Gastroesophageal sphincter (tissue), 4 donors: ENCODE measurements around the gene C6orf141. TPM values are rescaled to one million over a fixed set of nuclear protein-coding genes. Genes with fewer than 3 reads are reported as not detected.

Experiments used
- ATAC-seq: fragments of 150-250 bp; one replicate; pipeline ENCODE4 v1.9.1; 2016; ENCODE audit warnings: mild to moderate bottlenecking, moderate library complexity
- H3K27ac ChIP-seq, 4 donors: fragments of 200-600 bp; sonication (generic) in 3 of 4; 1 replicate in 3 of 4; 2 replicates in 1 of 4; pipeline ENCODE4 v1.5.1; 2016 to 2019
- H3K27me3 ChIP-seq: fragments of 200-600 bp; sonication (generic); one replicate; pipeline ENCODE4 v1.5.1; 2019
- H3K36me3 ChIP-seq, 2 donors: fragments of 200-600 bp; sonication (generic); one replicate each; pipeline ENCODE4 v1.5.1; 2019; ENCODE audit warnings: control low read depth in 1 of 2
- H3K4me1 ChIP-seq, 3 donors: fragments of 200-600 bp; sonication (generic); 1 replicate in 2 of 3; 2 replicates in 1 of 3; pipeline ENCODE4 v1.5.1; 2016 to 2019; ENCODE audit warnings: control low read depth in 2 of 3
- H3K4me3 ChIP-seq, 2 donors: fragments of 200-600 bp; sonication (generic); one replicate each; pipeline ENCODE4 v1.5.1; 2019; ENCODE audit warnings: mild to moderate bottlenecking in 1 of 2, moderate library complexity in 1 of 2
- H3K9me3 ChIP-seq, 3 donors: fragments of 200-600 bp; sonication (generic); one replicate each; pipeline ENCODE4 v1.5.1; 2017 to 2019; ENCODE audit warnings: control low read depth in 2 of 3
- EP300 ChIP-seq: sonication (generic); formaldehyde crosslinking; IDR thresholded peaks from one replicate; pipeline ENCODE4 v1.6.1; 2017; ENCODE audit warnings: antibody characterized with exemption, mild to moderate bottlenecking
- POLR2A ChIP-seq, 2 donors: fragments of 450-650 bp; IDR thresholded peaks; one replicate each; pipeline ENCODE4 v1.6.1; 2017; ENCODE audit warnings: antibody characterized with exemption in 2 of 2, mild to moderate bottlenecking in 2 of 2, moderate library complexity in 1 of 2
- POLR2AphosphoS5 ChIP-seq: sonication (generic); formaldehyde crosslinking; IDR thresholded peaks from one replicate; pipeline ENCODE4 v1.6.1; 2017; ENCODE audit warnings: antibody characterized with exemption
- WGBS, 2 donors: methylation state at CpG; one replicate each; pipeline ENCODE4 v1.1.5; 2018; ENCODE audit warnings: low coverage in 1 of 2; 5-methylcytosine and 5-hydroxymethylcytosine counted together
- total RNA-seq, 4 donors: library from RNA; depleted of rRNA; stranded (reverse); fragments of >200 nt; gene quantifications; one replicate each; pipeline ENCODE4 v1.1.0, GENCODE V29; 2016
- TF ChIP-seq, protein P1 (sequence below), 4 experiments: fragments of 200-600 bp in 2 of 4; fragments of 450-650 bp in 2 of 4; sonication (generic) in 1 of 4; IDR thresholded peaks; one replicate each; pipeline ENCODE4 v1.5.1; 2017 to 2019; ENCODE audit warnings: antibody characterized with exemption in 4 of 4, mild to moderate bottlenecking in 2 of 4, moderate library complexity in 2 of 4

The C6orf141 gene
- total RNA-seq, 4 donors from 2014 or later = 1.6 to 2.6 (median 2.1) TPM

DNA sequence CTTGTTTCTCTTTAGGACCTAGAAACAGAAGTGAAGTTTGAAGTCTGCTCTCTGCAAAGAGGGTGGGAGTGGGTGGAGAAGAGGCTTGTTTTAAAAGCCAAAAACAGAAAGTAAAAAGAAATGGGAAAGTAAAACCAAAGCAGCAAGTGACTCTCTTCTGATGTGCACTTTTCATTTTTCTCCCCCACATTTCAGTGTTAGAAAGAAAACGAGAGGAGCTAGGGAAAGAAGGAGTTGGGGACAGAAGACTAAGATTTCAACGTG, 1.3 kb downstream of the C6orf141 start:
- Histone ChIP-seq H3K4me3 (peak overlapping the region in 1 of 2 donors; percentile 50), H3K27me3 (peaks cover 40% of the 10 kb centered on the region), H3K4me1 (peaks cover 0 to 22% (median 12%) of the 10 kb centered on the region in 3 donors), H3K36me3 (no peaks in the 10 kb centered on the region), H3K27ac (no peak overlapping the region), H3K9me3 (no peaks in the 10 kb centered on the region)
- no peak for TF ChIP-seq EP300
- no peak for ATAC-seq
- WGBS, 2 donors = 35 to 40% methylated on average over 2 of the region's 2 CpGs

DNA sequence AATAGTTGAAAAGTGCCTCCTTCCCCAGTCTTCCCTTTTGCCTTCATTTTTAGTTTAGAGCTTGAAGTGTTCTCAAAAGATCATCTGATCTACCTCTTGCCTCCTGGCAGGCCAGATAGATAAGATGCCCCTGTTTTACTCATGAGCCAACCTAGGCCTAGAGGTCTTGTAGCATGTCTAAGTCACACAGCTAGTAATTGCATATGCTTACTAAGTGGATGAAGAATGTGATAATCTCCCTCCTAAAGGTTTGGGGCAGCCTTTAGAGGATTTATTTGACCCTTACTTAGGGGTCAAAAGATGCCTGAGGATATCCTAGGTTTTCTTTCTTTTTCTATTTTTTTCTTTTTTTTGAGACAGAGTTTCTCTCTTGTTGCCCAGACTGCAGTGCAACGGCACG, 2.1 kb downstream of the C6orf141 start:
- Histone ChIP-seq H3K4me3 (no peak overlapping the region), H3K36me3 (no peaks in the 10 kb centered on the region), H3K9me3 (no peaks in the 10 kb centered on the region), H3K4me1 (peaks cover 0 to 22% (median 12%) of the 10 kb centered on the region in 3 donors), H3K27ac (no peak overlapping the region), H3K27me3 (peaks cover 40% of the 10 kb centered on the region)
- TF ChIP-seq POLR2A (IDR thresholded peaks at IDR 0.05) (no peak), EP300 (no peak), POLR2AphosphoS5 (no peak)
- TF ChIP-seq, protein P1, sequence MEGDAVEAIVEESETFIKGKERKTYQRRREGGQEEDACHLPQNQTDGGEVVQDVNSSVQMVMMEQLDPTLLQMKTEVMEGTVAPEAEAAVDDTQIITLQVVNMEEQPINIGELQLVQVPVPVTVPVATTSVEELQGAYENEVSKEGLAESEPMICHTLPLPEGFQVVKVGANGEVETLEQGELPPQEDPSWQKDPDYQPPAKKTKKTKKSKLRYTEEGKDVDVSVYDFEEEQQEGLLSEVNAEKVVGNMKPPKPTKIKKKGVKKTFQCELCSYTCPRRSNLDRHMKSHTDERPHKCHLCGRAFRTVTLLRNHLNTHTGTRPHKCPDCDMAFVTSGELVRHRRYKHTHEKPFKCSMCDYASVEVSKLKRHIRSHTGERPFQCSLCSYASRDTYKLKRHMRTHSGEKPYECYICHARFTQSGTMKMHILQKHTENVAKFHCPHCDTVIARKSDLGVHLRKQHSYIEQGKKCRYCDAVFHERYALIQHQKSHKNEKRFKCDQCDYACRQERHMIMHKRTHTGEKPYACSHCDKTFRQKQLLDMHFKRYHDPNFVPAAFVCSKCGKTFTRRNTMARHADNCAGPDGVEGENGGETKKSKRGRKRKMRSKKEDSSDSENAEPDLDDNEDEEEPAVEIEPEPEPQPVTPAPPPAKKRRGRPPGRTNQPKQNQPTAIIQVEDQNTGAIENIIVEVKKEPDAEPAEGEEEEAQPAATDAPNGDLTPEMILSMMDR (IDR thresholded peaks at IDR 0.05) = no peak
- WGBS, 2 donors = 83 to 93% methylated on average over 2 of the region's 2 CpGs
- no peak for ATAC-seq

DNA sequence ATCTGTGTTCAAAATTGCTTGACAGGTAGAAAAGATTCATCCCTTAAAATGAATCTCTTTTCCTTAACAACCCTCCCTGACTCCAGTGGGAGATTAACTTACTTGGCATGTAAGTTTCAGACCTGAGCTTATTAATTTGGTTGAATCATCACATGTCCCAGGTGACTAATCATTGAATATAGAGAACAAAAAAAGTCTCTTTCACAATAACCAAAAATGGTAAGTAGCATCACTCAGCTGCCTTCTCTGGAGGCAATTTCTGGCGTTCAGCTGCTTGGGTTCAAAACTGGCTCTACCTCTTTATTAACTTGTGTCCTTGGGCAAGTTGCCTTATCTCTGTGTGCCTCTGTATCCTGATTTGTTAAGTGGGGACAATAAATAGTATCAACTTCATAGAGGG, 2.9 kb downstream of the C6orf141 start:
- ATAC-seq = no peak
- TF ChIP-seq POLR2A (IDR thresholded peaks at IDR 0.05) = no peak
- no peak for TF ChIP-seq EP300
- TF ChIP-seq, protein P1 (IDR thresholded peaks at IDR 0.05) = no peak
- TF ChIP-seq POLR2AphosphoS5 = no peak
- Histone ChIP-seq H3K9me3 (no peaks in the 10 kb centered on the region), H3K4me3 (no peak overlapping the region), H3K4me1 (peaks cover 0 to 22% (median 12%) of the 10 kb centered on the region in 3 donors), H3K36me3 (no peaks in the 10 kb centered on the region), H3K27ac (no peak overlapping the region), H3K27me3 (peaks cover 40% of the 10 kb centered on the region)
- WGBS, 2 donors = 75 to 83% methylated on average over 1 of the region's 1 CpG

DNA sequence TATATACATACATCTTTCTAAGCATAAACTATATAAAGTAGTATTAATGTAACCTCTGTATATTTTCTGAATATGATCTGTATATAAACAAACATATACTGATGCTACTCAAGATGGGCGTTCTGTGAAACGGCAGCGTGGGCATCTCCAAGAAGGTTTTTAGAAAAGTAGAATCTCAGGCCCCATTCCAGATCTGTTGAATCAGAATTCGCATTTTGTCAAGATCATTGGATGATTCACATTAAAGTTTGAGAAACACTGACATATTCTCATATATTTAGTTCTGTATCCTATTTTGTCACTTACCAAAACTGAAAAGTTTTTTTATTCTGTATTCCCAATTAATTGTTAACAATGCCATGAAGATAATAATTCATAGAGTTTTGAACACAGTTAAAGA, 5.5 kb downstream of the C6orf141 start:
- H3K27ac ChIP-seq = no peak overlapping the region
- TF ChIP-seq POLR2AphosphoS5 (no peak), EP300 (no peak), POLR2A (IDR thresholded peaks at IDR 0.05) (no peak)
- TF ChIP-seq, protein P1 (IDR thresholded peaks at IDR 0.05) = no peak
- H3K4me1 ChIP-seq = peaks cover 0 to 11% (median 9%) of the 10 kb centered on the region in 3 donors
- H3K36me3 ChIP-seq = no peaks in the 10 kb centered on the region
- H3K27me3 ChIP-seq = peaks cover 25% of the 10 kb centered on the region
- 68 to 72% methylated on average over 4 of the region's 4 CpGs for WGBS, 2 donors
- ATAC-seq = no peak
- no peaks in the 10 kb centered on the region for H3K9me3 ChIP-seq
- no peak overlapping the region for H3K4me3 ChIP-seq

DNA sequence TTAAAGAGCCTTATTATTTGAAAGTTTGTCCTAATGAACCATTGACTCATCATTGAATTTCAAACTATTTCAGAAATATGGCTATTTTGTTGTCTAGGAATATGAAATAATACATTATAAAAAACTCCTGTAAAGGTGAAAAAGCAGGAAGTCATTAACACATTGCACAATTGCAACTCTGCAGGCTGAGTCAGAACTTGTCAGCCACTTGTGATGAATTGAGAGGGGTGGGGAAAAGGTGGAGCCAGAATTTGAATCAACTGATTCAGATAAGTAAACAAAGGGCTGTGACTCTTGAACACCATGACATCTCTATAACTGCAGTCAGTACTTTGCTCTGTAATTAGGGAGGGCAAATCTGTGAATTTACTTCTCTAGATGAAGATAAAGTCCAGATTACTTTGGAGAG, 6.0 kb downstream of the C6orf141 start:
- Histone ChIP-seq H3K9me3 (no peaks in the 10 kb centered on the region), H3K27me3 (peaks cover 20% of the 10 kb centered on the region), H3K4me3 (no peak overlapping the region), H3K36me3 (no peaks in the 10 kb centered on the region), H3K4me1 (peaks cover 0 to 6% (median 5%) of the 10 kb centered on the region in 3 donors), H3K27ac (no peak overlapping the region)
- ATAC-seq = no peak
- TF ChIP-seq POLR2A (IDR thresholded peaks at IDR 0.05) (no peak), EP300 (no peak), POLR2AphosphoS5 (no peak)
- TF ChIP-seq, protein P1 (IDR thresholded peaks at IDR 0.05) = no peak
